Neural progenitor cell (in vitro differentiated cells): Measurements from ENCODE around the gene PLIN5. TPM values are rescaled to one million over a fixed set of nuclear protein-coding genes. Genes with fewer than 3 reads are reported as not detected.
"Not testable (repeated sequence)": the region's sequence is repeated elsewhere in the genome, so short reads cannot be mapped to it uniquely, and the experiment has no call there.

ENCODE experiments used
- DNase-seq: peaks from one replicate; pipeline ENCODE4 v3.0.0-alpha.2; 2016; ENCODE audit warnings: low spot score
- H2AFZ ChIP-seq: fragments of 200-600 bp; sonication (generic); replicated peaks from 2 replicates; pipeline ENCODE4 v1.6.1; 2016; ENCODE audit warnings: antibody characterized with exemption
- H3F3A ChIP-seq: fragments of 200-600 bp; sonication (generic); 2 replicates; pipeline ENCODE4 v1.6.1; 2016; ENCODE audit warnings: antibody characterized with exemption, low read depth
- H3K27ac ChIP-seq: fragments of 200-600 bp; sonication (generic); 2 replicates; pipeline ENCODE4 v1.5.1; 2016; ENCODE audit warnings: mild to moderate bottlenecking
- H3K27me3 ChIP-seq: fragments of 200-600 bp; sonication (generic); 2 replicates; pipeline ENCODE4 v1.6.1; 2016; ENCODE audit warnings: mild to moderate bottlenecking, moderate library complexity
- H3K36me3 ChIP-seq: fragments of 200-600 bp; sonication (generic); 2 replicates; pipeline ENCODE4 v1.5.1; 2016
- H3K4me1 ChIP-seq: fragments of 200-600 bp; sonication (generic); 2 replicates; pipeline ENCODE4 v1.6.1; 2016; ENCODE audit warnings: mixed run types
- H3K4me2 ChIP-seq: fragments of 200-600 bp; sonication (generic); 2 replicates; pipeline ENCODE4 v1.6.1; 2016
- H3K4me3 ChIP-seq: fragments of 200-600 bp; sonication (generic); 2 replicates; pipeline ENCODE4 v1.5.1; 2016
- H3K79me2 ChIP-seq: fragments of 200-600 bp; sonication (generic); 2 replicates; pipeline ENCODE4 v1.6.1; 2016; ENCODE audit warnings: low read depth
- H3K9ac ChIP-seq: fragments of 200-600 bp; sonication (generic); 2 replicates; pipeline ENCODE4 v1.6.1; 2016
- H3K9me3 ChIP-seq: fragments of 200-600 bp; sonication (generic); 2 replicates; pipeline ENCODE4 v1.5.1; 2016; ENCODE audit warnings: low read depth
- H4K20me1 ChIP-seq: fragments of 200-600 bp; sonication (generic); 2 replicates; pipeline ENCODE4 v1.6.1; 2016; ENCODE audit warnings: low read depth
- H3K27ac Mint-ChIP-seq: 3 replicates; pipeline ENCODE4 v1.8.0; 2021; ENCODE audit warnings: mixed read lengths
- H3K27me3 Mint-ChIP-seq: 2 replicates; pipeline ENCODE4 v1.8.0; 2022; ENCODE audit warnings: low read depth, mild to moderate bottlenecking, inconsistent platforms, moderate library complexity, mixed read lengths; ENCODE audit not compliant: insufficient read depth
- H3K36me3 Mint-ChIP-seq: 3 replicates; pipeline ENCODE4 v1.8.0; 2021; ENCODE audit warnings: mixed read lengths
- H3K4me1 Mint-ChIP-seq: 3 replicates; pipeline ENCODE4 v1.8.0; 2021; ENCODE audit warnings: mixed read lengths
- H3K4me3 Mint-ChIP-seq: 3 replicates; pipeline ENCODE4 v1.8.0; 2021; ENCODE audit warnings: mild to moderate bottlenecking, moderate library complexity, mixed read lengths
- H3K9me3 Mint-ChIP-seq: 3 replicates; pipeline ENCODE4 v1.8.0; 2020; ENCODE audit warnings: mixed read lengths
- EZH2 ChIP-seq: fragments of 200-600 bp; sonication (generic); IDR thresholded peaks from 2 replicates; pipeline ENCODE4 v1.6.1; 2017; ENCODE audit warnings: antibody characterized with exemption, mild to moderate bottlenecking, moderate library complexity
- EZH2phosphoT487 ChIP-seq: fragments of 200-600 bp; sonication (generic); IDR thresholded peaks from 2 replicates; pipeline ENCODE4 v1.6.1; 2017; ENCODE audit warnings: antibody characterized with exemption
- total RNA-seq: library from RNA; depleted of rRNA; stranded (reverse); fragments of >200 nt; gene quantifications from 2 replicates; pipeline ENCODE4 v1.2.3, GENCODE V29; 2015; ENCODE audit warnings: low replicate concordance
- TF ChIP-seq, protein P1 (sequence below): fragments of 200-600 bp; sonication (generic); IDR thresholded peaks from 2 replicates; pipeline ENCODE4 v1.5.1; 2017; ENCODE audit warnings: antibody characterized with exemption, mild to moderate bottlenecking

The PLIN5 gene
- total RNA-seq, 1 donor from 2014 or later = 1.2 TPM

DNA sequence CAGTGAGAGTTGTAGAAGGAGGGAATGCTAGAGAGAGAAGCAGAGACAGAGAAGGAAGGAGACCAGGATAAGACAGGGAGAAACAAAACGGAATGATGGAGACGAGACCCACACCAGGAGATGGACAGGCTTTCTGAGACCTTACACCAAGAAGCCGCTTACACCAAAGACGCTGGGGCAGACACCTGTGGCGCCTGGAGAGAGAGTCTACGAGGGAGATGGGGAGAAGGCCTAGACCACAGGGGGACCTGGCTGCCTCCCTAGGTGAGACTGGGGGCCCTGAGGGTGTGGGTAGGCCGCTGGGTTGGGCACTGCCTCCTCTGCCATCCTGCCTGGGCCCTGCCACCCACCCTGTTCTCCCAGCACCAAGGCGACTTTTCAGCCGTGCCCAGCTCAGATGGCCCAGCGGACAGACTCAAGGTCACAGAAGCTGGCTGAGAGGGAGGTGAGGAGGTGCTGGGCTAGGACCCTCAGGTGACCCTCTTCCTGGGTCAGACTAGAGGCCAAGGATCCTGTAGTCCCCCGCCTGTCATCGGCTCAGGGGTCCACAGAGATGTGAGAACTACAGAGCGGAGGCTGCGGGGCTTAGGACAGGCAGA is 5.0 kb downstream of the PLIN5 start:
- no peak for DNase-seq
- H3K4me1 Mint-ChIP-seq = peaks cover 4% of the 10 kb centered on the region
- peaks cover 3% of the 10 kb centered on the region for H3K4me1 ChIP-seq
- H4K20me1 ChIP-seq = peaks cover 6% of the 10 kb centered on the region
- peaks cover 12% of the 10 kb centered on the region for H3K27me3 Mint-ChIP-seq
- H3K4me2 ChIP-seq = no peak overlapping the region
- no peaks in the 10 kb centered on the region for H3F3A ChIP-seq
- TF ChIP-seq, protein P1, sequence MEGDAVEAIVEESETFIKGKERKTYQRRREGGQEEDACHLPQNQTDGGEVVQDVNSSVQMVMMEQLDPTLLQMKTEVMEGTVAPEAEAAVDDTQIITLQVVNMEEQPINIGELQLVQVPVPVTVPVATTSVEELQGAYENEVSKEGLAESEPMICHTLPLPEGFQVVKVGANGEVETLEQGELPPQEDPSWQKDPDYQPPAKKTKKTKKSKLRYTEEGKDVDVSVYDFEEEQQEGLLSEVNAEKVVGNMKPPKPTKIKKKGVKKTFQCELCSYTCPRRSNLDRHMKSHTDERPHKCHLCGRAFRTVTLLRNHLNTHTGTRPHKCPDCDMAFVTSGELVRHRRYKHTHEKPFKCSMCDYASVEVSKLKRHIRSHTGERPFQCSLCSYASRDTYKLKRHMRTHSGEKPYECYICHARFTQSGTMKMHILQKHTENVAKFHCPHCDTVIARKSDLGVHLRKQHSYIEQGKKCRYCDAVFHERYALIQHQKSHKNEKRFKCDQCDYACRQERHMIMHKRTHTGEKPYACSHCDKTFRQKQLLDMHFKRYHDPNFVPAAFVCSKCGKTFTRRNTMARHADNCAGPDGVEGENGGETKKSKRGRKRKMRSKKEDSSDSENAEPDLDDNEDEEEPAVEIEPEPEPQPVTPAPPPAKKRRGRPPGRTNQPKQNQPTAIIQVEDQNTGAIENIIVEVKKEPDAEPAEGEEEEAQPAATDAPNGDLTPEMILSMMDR = no peak
- TF ChIP-seq EZH2 (no peak), EZH2phosphoT487 (no peak)
- H3K9me3 ChIP-seq = no peaks in the 10 kb centered on the region
- H3K79me2 ChIP-seq = no peaks in the 10 kb centered on the region
- no peaks in the 10 kb centered on the region for H3K36me3 ChIP-seq
- H3K9ac ChIP-seq = no peak overlapping the region
- peaks cover 20% of the 10 kb centered on the region for H3K27me3 ChIP-seq
- no peak overlapping the region for H2AFZ ChIP-seq
- no peak overlapping the region for H3K27ac ChIP-seq
- H3K4me3 Mint-ChIP-seq = no peak overlapping the region
- H3K4me3 ChIP-seq = no peak overlapping the region
- no peaks in the 10 kb centered on the region for H3K36me3 Mint-ChIP-seq
- no peaks in the 10 kb centered on the region for H3K9me3 Mint-ChIP-seq
- no peak overlapping the region for H3K27ac Mint-ChIP-seq

DNA sequence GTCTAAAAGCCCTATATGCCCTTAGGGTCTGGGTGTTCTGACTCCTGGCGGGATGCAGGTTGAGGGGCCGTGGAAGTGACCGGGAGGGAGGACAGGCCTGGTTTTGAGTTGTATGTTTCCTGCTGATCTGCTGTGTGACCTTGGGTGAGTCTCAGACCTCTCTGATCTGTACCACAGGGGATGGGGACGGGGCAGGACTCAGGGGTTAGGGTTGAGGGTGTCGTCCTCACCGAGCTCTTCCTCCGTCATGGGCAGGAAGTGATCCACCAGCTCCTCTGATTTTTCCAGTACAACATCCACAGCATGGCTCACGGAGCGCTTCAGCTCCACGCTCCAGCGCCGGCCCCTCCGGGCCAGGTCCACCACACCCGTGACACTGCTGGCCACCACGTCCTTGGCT is 6.2 kb downstream of the PLIN5 start:
- Mint-ChIP-seq H3K4me1 (peaks cover 4% of the 10 kb centered on the region), H3K36me3 (no peaks in the 10 kb centered on the region), H3K27ac (no peak overlapping the region), H3K9me3 (no peaks in the 10 kb centered on the region), H3K4me3 (no peak overlapping the region), H3K27me3 (peaks cover 9% of the 10 kb centered on the region)
- Histone ChIP-seq H3F3A (no peaks in the 10 kb centered on the region), H3K4me1 (no peaks in the 10 kb centered on the region), H3K27me3 (peaks cover 9% of the 10 kb centered on the region), H3K4me3 (no peak overlapping the region), H4K20me1 (no peaks in the 10 kb centered on the region), H3K9ac (no peak overlapping the region), H3K79me2 (no peaks in the 10 kb centered on the region), H3K9me3 (no peaks in the 10 kb centered on the region), H3K4me2 (no peak overlapping the region), H2AFZ (no peak overlapping the region), H3K27ac (no peak overlapping the region), H3K36me3 (no peaks in the 10 kb centered on the region)
- TF ChIP-seq, protein P1 = no peak
- TF ChIP-seq EZH2 (no peak), EZH2phosphoT487 (no peak)
- DNase-seq = no peak

GRCh38 chr19:4527377-4527776 is 7.6 kb downstream of the PLIN5 start:
- H3K9me3 Mint-ChIP-seq, H3K79me2 ChIP-seq, H3K27ac Mint-ChIP-seq, H3K9me3 ChIP-seq, H2AFZ ChIP-seq, H4K20me1 ChIP-seq, H3K4me3 ChIP-seq, H3K27me3 ChIP-seq, H3K36me3 ChIP-seq, H3K36me3 Mint-ChIP-seq, H3K4me1 Mint-ChIP-seq, H3K4me3 Mint-ChIP-seq, H3K27ac ChIP-seq, H3K27me3 Mint-ChIP-seq, H3K9ac ChIP-seq, H3K4me1 ChIP-seq, H3F3A ChIP-seq, H3K4me2 ChIP-seq, DNase-seq: not testable (repeated sequence)

GRCh38 chr19:4525563-4526002 is 9.4 kb downstream of the PLIN5 start:
- Histone ChIP-seq H3K4me3 (no peak overlapping the region), H3K27ac (no peak overlapping the region), H3K36me3 (no peaks in the 10 kb centered on the region), H3K4me2 (no peak overlapping the region), H3K9me3 (no peaks in the 10 kb centered on the region), H3K79me2 (no peaks in the 10 kb centered on the region), H3K27me3 (peaks cover 7% of the 10 kb centered on the region), H3K4me1 (no peaks in the 10 kb centered on the region), H3F3A (no peaks in the 10 kb centered on the region), H3K9ac (no peak overlapping the region), H2AFZ (no peak overlapping the region), H4K20me1 (peaks cover 3% of the 10 kb centered on the region)
- no peak for TF ChIP-seq EZH2
- TF ChIP-seq, protein P1 = no peak
- TF ChIP-seq EZH2phosphoT487 = no peak
- Mint-ChIP-seq H3K4me1 (no peaks in the 10 kb centered on the region), H3K4me3 (no peak overlapping the region), H3K9me3 (no peaks in the 10 kb centered on the region), H3K27me3 (peaks cover 8% of the 10 kb centered on the region), H3K27ac (no peak overlapping the region), H3K36me3 (no peaks in the 10 kb centered on the region)
- DNase-seq = no peak
